GM13977 (cell line): ENCODE data around the gene VPS29.
"Not testable (repeated sequence)": the region's sequence is repeated elsewhere in the genome, so short reads cannot be mapped to it uniquely, and the experiment has no call there.

Source experiments
- DNase-seq: peaks from one replicate; pipeline ENCODE4 v3.0.0; 2012; ENCODE audit warnings: low spot score
- in situ Hi-C: fragments of 300-500 bp; cut with MboI; formaldehyde crosslinking; loops from one replicate; pipeline ENCODE4 v1.12.0; 2022; ENCODE audit warnings: low sequenced_read_pairs, low pct_unique_long_range_greater_than_20kb, mixed read lengths, inconsistent platforms; ENCODE audit not compliant: unreplicated experiment
- TF ChIP-seq, protein P1 (sequence below): IDR thresholded peaks from 2 replicates; pipeline ENCODE4 v1.5.1; 2012; ENCODE audit warnings: mild to moderate bottlenecking, control low read depth; ENCODE audit not compliant: insufficient read depth; ENCODE audit errors: extremely low read depth, missing control alignments

VPS29 gene

DNA sequence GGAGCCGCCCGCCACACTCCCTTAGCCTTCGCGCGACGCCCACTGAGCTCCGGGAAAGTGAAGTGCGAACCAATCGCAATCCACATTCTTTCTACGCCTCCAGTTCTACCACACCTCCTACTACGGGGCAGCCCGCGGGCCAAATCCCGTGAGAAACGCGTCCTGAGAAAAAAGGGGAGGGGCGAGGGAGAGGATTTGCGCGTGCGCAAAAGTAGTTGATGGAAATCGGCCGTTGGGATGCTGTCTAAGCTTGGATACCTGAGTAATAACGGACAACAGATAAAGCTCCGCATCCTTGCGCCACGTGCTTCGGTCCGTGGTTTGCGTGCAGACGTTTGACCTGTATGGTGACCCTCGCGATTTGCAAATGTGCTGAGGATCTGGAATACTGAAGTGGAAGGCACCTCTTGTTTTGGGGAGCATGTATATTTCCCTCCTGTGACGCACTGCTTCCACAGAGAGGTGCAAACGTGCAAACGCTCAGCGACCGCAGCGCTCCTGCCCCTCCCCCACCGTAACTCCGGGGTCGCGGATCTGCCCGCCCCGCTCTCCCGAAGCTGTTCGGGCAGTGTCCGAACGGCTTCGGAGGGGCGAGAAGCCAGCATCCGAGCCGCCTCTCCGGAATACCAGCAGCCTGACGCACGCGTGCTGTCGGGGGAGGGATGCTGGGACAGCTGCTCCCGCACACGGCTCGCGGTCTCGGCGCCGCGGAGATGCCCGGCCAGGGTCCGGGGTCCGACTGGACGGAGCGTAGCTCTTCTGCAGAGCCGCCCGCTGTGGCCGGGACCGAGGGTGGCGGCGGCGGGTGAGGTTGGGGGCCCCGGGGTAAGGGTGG is 33.5 kb downstream of the VPS29 start, which contains the start of the genes FAM216A and GPN3:
TSS of gene FAM216A (plus strand) at position 632 of the 835 bp plus-strand sequence. CDS start at position 663, 31 bp downstream.
TSS of gene GPN3 (minus strand) at position 44 of the 835 bp plus-strand sequence. CDS start 54 bp downstream, outside the sequence.
- in situ Hi-C loops = loop anchor here (10.0 kb wide), 1 partner anchor 136 kb away; no protein-coding TSS in a partner anchor
- peak; percentile 94 for DNase-seq
- TF ChIP-seq, protein P1, sequence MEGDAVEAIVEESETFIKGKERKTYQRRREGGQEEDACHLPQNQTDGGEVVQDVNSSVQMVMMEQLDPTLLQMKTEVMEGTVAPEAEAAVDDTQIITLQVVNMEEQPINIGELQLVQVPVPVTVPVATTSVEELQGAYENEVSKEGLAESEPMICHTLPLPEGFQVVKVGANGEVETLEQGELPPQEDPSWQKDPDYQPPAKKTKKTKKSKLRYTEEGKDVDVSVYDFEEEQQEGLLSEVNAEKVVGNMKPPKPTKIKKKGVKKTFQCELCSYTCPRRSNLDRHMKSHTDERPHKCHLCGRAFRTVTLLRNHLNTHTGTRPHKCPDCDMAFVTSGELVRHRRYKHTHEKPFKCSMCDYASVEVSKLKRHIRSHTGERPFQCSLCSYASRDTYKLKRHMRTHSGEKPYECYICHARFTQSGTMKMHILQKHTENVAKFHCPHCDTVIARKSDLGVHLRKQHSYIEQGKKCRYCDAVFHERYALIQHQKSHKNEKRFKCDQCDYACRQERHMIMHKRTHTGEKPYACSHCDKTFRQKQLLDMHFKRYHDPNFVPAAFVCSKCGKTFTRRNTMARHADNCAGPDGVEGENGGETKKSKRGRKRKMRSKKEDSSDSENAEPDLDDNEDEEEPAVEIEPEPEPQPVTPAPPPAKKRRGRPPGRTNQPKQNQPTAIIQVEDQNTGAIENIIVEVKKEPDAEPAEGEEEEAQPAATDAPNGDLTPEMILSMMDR = peak; percentile 6

DNA sequence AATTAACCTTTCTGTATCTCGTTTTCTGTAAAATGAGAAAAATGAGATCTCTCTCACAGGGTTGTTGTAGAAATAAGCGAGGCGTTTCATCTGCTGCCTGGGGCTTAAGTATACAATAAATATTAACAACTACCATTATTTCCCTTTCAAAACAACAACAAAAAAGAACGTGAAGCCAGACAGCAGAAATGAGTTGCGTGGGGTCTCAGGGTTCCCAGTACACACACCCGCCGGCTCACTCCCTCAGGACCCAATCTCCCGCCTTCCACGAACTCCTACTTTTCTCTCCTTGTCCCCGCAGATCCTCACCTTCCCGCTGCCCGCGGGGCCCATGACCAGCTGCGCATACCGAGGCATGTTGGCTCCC is 34.1 kb downstream of the VPS29 start:
- in situ Hi-C loops = loop anchor here (10.0 kb wide), 1 partner anchor 137 kb away; no protein-coding TSS in a partner anchor
- DNase-seq = no peak

DNA sequence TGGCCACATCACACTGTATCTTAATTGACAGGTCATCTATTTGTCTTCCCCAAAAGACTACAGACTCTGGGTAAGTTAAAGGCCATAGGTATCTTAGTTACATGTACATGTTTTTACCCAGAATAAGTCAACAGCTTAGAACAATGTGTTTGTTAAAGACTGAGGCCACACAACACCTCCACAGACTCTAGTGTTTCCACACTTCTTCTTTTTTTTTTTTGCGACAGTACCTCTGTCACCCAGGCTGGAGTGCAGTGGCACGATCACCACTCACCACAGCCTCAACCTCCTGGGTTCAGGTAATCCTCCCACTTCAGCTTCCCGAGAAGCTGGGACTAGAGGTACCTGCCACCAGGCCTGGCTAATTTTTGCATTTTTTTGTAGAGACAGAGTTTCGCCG is 35.1 kb downstream of the VPS29 start:
- in situ Hi-C loops = loop anchor here (10.0 kb wide), 1 partner anchor 138 kb away; no protein-coding TSS in a partner anchor
- TF ChIP-seq, protein P1 = no peak
- no peak for DNase-seq

More for the DNA sequence above, 34.1 kb downstream of the VPS29 start:
- TF ChIP-seq, protein P1 = no peak

DNA sequence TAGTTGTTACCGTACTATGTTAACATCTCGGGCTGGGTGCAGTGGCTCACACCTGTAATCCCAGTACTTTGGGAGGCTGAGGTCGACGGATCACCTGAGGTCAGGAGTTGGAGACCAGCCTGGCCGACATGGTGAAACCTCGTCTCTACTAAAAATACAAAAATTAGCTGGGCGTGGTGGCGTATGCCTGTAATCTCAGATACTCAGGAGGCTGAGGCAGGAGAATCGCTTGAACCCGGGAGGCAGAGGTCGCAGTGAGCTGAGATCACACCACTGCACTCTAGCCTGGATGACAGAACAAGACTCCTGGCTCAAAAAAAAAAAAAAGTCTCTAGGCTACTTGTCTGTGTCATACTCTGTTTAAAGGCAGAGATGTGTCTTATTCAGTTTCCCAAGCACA is 36.1 kb downstream of the VPS29 start:
- not testable (repeated sequence) for DNase-seq
- in situ Hi-C loops = loop anchor here (10.0 kb wide), 1 partner anchor 139 kb away; no protein-coding TSS in a partner anchor

GRCh38 chr12:110465024-110465423 is 36.9 kb downstream of the VPS29 start:
- no peak for DNase-seq
- in situ Hi-C loops = loop anchor here (10.0 kb wide), 1 partner anchor 140 kb away; no protein-coding TSS in a partner anchor
- TF ChIP-seq, protein P1 = no peak

DNA sequence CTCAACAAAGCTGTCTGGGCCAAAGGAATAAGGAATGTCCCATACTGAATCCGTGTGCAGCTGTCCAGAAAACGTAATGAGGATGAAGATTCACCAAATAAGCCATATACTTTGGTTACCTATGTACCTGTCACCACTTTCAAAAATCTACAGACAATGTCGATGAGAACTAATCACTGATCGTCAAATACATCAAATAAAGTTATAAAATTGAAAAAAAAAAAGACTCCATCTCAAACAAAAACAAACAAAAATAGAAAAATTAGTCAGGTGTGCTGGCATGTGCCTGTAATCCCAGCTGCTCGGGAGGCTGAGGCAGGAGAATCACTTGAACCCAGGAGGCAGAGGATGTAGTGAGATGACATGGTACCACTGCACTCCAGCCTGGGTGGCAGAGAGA is 40.7 kb downstream of the VPS29 start:
- not testable (repeated sequence) for DNase-seq
- in situ Hi-C loops = loop anchor here (10.0 kb wide), 1 partner anchor 144 kb away; no protein-coding TSS in a partner anchor

- TF ChIP-seq, protein P1 = no peak
- no peak for DNase-seq
- in situ Hi-C loops = loop anchor here (10.0 kb wide), 1 partner anchor 366 kb away; no protein-coding TSS in a partner anchor
Observed at GRCh38 chr12:110458756-110459155, 43.2 kb downstream of the VPS29 start.
